Stimulated activated naive CD8-positive, alpha-beta T cell treated with anti-CD3 and anti-CD28 coated beads, Interleukin-15, Interleukin-2, amounts not matched to agents 100 U/mL and 50 U/mL, for 24 hours (primary cell): ENCODE results near the gene IGFBP2.

Experiments used
- ATAC-seq: fragments of 150-1000 bp; cut with Tn5 transposase; one replicate; pipeline ENCODE4 v1.10.0; 2021
- DNase-seq: peaks from one replicate; pipeline ENCODE4 v3.0.0; 2021

IGFBP2 gene

GRCh38 chr2:216615298-216616082 is 17.7 kb upstream of the IGFBP2 start:
- DNase-seq = no peak
- no peak for ATAC-seq

- ATAC-seq (no peak), DNase-seq (no peak)
These were observed 17.0 kb upstream of the IGFBP2 start for GRCh38 chr2:216616083-216616678.

GRCh38 chr2:216617159-216617815 is 15.9 kb upstream of the IGFBP2 start:
- DNase-seq = no peak
- no peak for ATAC-seq

DNA sequence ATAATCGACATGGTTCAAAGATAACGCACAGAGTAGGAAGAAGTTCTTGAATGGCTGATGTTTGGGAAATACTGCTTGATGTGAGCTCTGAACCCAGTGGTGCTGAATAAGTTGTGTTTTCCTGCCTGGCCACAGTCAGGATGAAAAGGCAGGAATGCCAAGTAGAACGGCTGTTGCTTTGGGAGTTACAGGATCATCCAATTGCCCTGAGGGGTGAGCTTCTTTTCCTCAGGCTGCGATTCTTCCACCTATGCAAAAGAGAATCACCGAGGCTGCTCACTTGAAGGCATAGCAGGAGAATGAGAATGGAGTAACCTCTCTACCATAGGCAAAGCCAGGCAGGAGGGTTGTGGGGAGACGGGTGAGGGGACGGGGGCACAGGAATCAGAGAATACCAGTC is 14.4 kb upstream of the IGFBP2 start:
- DNase-seq = no peak
- no peak for ATAC-seq

GRCh38 chr2:216619411-216620393 is 13.5 kb upstream of the IGFBP2 start:
- no peak for ATAC-seq
- no peak for DNase-seq

- no peak for DNase-seq
- no peak for ATAC-seq
These were observed 12.4 kb upstream of the IGFBP2 start for GRCh38 chr2:216620786-216621185.

GRCh38 chr2:216621292-216621691 is 11.9 kb upstream of the IGFBP2 start:
- ATAC-seq (no peak), DNase-seq (no peak)

DNA sequence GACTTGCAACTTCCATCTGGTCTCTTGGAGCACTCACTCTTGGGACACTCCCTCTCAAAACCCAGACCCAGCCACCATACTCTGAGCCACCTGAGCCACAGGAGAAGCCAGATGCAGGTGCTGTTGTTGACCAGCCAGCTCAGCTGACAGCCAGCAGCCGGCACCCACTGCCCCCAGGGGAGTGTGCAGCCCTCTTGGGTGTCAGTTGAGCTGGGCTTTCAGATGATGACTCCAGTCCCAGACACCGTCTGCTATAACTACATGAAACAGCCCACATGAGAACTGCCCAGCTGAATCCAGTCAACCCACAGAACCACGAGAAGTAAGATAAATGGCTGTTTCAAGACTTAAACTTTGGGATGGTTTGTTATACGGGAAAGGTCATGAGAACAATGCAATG is 10.7 kb upstream of the IGFBP2 start:
- ATAC-seq (no peak), DNase-seq (no peak)

DNA sequence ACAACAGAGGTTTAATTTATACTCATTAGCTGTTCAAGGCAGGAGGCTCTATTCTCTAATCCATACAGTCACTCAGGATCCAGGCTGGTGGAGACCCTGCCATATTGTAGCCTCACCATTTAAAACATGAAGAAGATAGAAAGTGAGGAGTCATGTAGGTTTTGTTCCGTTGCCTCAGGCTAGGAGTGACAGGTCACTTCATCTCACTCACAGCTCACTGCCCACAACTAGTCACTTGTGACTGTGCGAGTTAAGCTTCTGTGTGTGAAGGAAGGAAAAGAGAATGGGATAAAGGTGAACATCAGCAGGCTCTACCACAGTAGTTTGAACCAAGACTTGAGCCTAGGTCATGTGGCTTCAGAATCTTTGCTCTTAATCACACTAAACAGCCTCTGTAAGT is 9.0 kb upstream of the IGFBP2 start:
- no peak for DNase-seq
- ATAC-seq = no peak

DNA sequence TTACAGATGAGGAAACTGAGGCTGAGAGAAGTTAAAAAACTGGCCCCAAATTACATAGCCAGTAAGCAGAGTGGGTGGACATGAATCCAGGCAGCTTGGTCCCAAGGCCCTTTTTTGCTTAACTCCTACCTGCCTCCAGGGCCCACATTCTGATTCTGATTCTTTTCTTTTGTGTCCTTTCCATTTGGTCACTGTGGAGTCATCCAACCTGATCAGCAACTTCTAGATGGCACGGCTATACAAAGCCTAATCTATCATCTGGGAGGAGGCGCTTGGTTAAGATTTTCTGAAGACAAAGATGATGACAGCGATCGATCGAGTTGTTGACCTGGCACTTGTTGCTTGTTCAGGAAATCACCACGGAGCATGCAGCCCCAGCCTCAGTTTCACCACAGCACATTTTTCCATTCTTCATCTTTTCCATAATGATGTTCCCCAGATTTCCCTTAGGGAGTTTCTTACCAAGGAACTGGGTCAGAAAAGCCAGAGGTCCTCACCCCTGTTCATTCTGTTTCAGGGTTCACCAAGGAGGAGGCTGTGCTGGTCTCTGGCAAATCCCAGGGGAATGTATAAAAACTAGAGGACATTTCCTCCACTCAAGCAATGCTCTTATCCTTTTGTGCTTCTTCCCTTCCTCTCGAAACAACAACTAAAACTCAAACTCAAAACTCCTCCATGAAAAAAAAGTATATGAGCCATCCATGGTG is 6.9 kb upstream of the IGFBP2 start:
- DNase-seq (no peak), ATAC-seq (no peak)

GRCh38 chr2:216626875-216627245 is 6.4 kb upstream of the IGFBP2 start:
- DNase-seq = no peak
- no peak for ATAC-seq

DNA sequence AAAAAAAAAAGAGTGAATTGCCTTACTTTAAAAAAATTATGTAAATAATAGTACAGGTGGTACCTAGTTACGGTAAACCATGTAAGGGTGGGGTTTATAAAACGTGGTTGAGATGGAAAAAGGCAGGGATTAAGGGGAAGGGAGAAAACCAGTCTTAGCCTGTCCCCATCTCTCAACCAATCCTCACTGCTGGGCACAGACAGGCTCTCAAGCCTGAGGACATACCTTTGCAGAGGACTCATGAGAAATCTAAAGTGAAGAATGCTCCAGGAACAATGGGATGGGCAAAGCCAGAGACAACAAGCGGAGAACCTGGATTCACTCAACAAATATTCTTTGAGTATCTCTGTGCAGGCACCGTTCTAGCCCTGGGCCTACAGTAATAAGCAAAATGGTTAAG is 3.4 kb upstream of the IGFBP2 start:
- ATAC-seq = no peak

DNA sequence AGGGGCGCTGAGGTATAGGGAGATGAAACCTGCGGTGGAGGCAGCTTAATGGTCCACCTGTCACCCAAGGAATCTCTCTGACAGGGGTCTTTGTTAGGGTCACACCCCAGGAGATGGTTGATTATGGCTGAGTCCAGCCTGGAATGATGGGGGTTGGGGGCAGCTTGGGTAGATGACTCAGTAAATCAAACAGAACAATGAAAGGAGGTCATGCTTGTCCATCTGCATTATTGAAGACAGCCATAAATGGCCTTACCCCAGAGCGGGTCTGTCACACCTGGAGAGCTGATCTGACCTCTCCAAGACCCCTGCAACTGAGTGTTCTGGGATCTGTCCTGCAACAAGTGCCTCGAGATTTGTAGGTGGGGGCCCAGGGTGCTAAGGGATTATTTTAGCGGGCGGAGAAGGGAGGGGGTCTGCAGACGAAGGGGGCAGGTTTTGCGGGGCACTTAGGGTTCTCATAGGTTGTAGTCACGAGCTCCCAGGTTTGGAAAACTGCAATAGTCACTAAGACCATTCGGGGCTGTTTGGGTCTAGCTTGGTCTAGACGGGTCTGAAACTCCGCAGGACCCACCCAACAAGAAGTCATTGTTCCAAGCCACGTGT is 771 bp upstream of the IGFBP2 start:
- DNase-seq (no peak), ATAC-seq (no peak)

More for the DNA sequence above, 3.4 kb upstream of the IGFBP2 start:
- no peak for DNase-seq

- ATAC-seq (no peak), DNase-seq (peak; percentile 10)
These were observed 573 bp downstream of the IGFBP2 start for GRCh38 chr2:216633616-216634369.

DNA sequence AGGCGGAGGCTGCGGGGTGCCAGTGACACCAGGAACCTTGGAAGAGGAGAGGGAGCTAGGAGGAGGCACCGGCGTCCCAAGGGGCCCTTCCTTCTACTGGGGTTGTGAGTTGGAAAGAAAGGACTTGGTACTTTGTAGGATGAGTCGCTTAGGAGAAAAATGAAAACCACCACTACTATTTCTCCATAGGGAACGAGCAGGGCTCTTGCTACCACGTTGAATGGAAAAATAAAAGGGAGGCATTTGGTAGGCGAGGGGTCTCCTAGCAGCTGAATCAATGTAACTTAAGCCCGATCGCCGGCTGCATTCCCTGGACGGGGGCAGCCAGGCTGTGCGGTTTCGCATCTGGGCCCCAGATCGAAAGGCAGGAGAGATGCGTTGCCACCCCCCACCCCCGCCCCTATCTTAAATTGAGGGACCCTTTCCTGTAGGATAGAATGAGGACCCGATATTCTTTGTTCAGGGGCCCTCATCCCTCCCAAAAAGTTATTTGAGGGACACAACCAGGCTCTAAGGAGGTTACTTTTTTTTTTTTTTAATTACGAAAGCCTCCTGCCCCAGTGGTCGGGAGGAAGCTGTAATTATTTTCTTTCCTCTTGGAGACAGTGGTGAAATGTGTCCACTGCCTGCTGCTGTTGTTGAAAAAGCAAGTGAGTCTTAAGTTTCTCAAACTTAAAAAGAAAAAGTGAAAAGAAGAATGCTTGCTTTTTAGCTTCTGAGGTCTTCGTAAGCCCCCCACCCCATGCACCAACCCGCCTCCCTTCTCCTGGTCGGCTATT is 1.3 kb downstream of the IGFBP2 start:
- DNase-seq = no peak
- no peak for ATAC-seq

GRCh38 chr2:216635171-216635570 is 2.0 kb downstream of the IGFBP2 start:
- no peak for ATAC-seq

DNA sequence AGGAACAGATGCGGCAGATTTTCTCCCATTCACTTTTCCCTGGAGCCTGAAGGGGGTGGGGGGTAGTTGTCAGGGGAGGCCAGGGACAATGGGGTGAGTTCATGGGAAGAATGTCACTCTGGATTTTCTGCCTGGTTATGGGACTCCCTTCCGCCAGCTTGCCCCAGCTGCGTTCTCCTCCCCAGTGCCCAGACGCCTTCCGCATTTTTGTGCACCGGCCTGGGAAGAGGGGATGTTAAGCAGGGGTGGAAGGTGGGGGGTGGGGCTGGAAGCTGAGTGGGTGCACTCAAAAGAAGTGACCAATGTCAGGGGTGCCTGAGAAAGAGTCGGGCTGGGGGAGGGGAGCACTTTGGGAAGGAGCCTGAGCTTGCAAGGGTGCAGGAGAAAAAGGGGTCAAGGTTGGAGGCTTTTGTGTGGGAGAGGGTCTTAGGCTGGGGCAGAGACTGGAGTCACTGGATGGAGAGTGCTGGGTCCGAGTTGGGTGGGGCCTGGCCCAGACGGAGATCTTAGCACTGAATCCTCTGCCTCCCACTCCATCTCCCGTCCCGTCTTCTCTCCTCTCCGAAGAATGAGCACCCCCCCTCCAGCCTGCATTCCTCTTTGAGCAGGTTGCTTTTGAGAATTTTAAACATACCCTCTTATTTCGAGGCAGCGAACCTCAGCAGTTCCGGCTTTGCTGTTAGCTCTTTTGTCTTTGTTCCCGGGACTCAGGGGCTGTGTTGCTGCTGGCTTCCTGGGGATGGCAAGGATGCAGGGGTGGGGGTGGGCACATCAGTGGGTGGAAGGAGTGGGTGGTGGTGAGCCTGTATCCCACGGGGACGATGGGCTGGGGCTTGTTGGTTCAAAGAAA is 2.7 kb downstream of the IGFBP2 start:
- no peak for ATAC-seq
- no peak for DNase-seq

More at GRCh38 chr2:216635171-216635570, 2.0 kb downstream of the IGFBP2 start:
- DNase-seq = no peak

DNA sequence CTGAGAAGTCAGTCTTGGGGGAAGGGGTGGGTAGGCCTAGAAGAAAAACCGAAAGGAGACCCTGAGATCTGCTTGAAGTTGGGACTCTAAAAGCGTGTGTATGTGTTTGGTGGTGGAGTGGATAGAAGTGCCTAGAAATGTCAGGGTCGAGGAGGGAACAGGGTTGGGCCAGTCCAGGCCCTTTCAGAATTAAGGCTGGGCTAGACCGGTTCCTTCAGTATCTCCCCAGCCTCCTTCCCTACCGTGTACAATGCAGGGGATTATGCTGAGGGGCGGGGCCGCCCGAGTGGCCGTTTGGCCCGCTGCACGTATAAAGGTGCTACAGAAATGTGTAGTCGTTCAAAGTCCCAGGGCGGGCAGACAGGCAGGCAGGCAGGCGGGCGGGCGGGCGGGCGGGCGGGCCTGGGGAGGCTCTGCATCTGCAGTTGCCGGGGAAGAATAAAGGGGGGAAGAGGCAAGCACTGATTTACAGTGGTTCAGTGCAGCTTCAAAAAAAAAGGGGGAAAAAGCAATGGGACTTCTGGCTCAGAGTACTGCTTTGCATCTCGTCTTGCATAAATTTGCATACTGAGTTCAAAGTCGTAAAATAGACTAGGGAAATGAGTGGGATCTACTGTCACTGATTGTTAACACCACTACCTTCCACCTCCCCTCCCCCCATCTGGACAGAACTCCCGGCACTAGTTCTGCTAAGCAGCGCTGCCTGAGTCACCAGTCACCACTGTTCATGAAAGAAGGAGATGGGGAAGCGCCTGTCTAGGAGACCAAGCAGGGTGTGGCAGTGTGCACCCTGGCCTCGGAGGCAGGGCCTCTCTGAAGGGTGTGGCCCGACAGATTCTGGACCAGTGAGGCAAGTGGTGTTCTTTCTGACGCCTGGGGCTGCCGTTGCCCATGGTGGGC is 3.6 kb downstream of the IGFBP2 start:
- no peak for DNase-seq
- no peak for ATAC-seq
